ENCODE results near the gene EFCAB11.

Gene EFCAB11, protein sequence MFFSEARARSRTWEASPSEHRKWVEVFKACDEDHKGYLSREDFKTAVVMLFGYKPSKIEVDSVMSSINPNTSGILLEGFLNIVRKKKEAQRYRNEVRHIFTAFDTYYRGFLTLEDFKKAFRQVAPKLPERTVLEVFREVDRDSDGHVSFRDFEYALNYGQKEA

GRCh38 chr14:89954070-89955021 lies at the start of gene EFCAB11:
TSS of gene EFCAB11 (minus strand) at chr14:89954730. CDS start at chr14:89954660, 70 bp downstream.
- peak; percentile 93 for DNase-seq (ENCODE audit: low read depth)

DNA sequence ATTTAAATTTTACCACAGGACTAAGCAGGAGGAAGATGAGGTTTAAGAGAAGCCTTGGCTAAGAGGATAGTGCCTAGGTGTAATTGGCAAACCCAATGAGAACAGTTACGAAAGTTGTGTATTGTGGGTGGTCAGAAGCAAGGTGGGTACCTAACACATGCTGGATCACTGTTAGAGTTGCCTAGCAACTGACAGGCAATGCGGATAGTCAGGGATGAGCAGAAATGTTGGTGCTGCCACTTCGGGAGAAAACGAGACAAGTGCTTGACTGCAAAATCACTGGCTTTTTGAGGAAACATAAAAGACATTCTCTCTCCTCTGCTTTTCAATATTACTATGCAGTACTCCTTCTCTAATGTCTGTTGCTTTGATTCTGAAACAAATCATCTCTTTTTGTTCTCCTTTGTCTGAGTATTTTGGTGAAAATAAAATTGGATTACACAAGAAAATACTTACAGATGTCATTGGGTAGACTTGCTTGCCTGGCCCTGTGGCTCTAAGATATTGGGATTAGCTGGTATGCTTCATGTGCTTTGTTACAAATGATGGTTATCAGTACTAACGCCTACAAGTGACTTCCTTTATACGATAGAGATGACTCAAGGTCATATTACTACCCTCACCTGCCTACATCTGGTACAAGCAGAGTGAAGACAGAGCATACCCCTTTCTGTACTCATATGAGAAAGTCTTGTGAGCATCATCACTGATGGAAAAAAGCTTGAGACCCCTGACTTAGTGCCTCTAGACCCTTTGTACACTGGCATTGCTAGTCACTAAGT lies 49.2 kb upstream of the EFCAB11 start:
- DNase-seq (ENCODE audit: low read depth), result no peak

- DNase-seq (ENCODE audit: low read depth), result no peak
Observed at GRCh38 chr14:90000935-90001334, 46.4 kb upstream of the EFCAB11 start.

DNA sequence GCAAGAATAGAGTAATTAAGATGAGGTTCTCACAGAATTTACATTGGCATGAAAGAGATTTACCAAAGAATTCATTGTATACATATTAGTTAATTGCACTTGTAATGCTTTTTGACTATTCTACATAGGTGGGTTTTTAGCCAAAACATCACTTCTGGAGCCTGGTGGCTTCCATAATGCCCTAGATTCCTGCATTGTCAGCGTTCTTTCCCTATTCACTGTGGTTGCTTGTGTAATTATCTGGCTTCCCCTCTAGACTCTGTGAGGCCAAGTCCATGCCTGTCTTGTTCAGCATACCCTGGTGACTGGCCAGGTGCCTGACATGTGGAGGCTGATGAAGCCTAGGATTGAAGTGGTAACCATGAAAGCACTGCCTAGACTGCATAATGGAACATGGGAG lies 42.4 kb upstream of the EFCAB11 start:
- no peak for DNase-seq (ENCODE audit: low read depth)

GRCh38 chr14:89992273-89992672 lies 37.7 kb upstream of the EFCAB11 start:
- DNase-seq (ENCODE audit: low read depth), result no peak

- no peak for DNase-seq (ENCODE audit: low read depth)
Observed at GRCh38 chr14:89990623-89991275, 36.2 kb upstream of the EFCAB11 start.

DNA sequence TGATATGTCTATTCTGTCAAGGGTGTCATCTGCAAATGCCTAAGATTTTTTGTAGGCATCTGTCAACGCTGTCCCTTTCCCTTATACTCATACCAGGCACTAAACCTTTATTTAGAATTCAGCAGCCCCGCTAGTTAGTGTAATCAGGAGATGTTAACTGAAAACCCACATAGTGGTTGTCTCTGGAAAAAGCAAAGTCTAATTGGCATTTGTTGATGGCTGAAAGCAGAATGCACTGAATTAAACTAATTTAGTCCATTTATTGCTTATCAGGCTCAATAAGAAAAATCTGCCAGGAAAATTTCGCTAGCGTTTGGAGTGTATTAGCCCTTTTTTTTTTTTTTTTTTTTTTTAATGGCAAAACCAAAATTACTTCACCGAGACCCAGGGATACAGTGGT lies 35.7 kb upstream of the EFCAB11 start:
- no peak for DNase-seq (ENCODE audit: low read depth)

DNA sequence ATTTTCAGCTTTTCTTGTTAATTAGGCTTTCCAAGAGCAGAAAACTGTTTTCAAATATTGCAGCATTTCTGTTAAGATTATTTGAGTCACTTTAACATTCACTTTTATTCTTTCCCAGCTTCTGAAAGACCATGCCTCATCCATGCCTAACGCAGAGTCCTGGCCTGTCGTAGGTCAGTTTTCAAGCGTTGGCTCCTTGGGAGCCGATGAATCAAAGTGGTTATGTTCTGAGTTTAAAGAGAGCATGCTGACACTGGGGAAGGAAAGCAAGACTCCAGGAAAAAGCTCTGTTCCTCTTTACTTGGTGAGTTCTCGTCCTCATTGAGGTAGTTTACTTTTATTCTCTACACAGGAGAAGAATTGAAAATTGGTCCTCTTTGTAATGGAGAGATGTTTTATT lies 34.3 kb upstream of the EFCAB11 start:
- DNase-seq (ENCODE audit: low read depth), result no peak

DNA sequence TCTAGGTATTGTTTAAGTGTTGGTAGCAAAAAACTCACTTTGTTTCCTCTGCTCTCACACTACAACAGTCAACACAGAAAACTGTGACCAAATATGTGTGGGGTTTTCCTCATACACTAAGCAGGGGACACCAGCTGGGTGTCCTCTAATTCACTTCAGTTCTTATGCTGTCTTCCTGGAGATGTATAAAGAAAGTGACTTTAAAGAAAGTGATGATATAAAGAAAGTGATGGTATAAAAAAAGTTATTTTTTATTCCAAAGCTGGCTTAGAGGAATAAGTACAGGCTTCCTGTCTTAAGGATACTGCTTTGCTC lies 32.6 kb upstream of the EFCAB11 start:
- no peak for DNase-seq (ENCODE audit: low read depth)

GRCh38 chr14:89986462-89987160 lies 32.1 kb upstream of the EFCAB11 start:
- DNase-seq (ENCODE audit: low read depth), result no peak

GRCh38 chr14:89983375-89983774 lies 28.8 kb upstream of the EFCAB11 start:
- no peak for DNase-seq (ENCODE audit: low read depth)

GRCh38 chr14:89978656-89979055 lies 24.1 kb upstream of the EFCAB11 start:
- DNase-seq (ENCODE audit: low read depth), result no peak

- no peak for DNase-seq (ENCODE audit: low read depth)
Observed at GRCh38 chr14:89977668-89978067, 23.1 kb upstream of the EFCAB11 start.

- DNase-seq (ENCODE audit: low read depth), result no peak
Observed at GRCh38 chr14:89973234-89973823, 18.8 kb upstream of the EFCAB11 start.

DNA sequence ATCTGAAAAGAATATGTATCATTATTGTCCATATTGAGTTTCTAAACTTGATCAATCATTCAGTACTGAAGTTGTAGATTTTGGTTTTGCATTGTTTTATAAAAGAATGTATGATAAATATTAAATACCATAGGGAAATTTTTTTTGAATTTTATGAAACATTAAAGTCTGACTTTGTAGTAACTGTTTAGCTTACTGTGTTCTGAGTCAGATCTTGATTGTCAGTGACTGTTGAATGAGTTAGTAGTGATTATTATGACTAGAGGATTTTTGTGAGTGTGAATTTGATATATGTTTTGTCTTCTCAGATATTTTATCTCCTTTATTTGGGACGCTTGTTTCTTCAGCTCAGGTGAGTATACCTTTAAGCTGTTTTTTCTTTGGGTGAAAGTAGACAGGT lies 11.3 kb upstream of the EFCAB11 start:
- no peak for DNase-seq (ENCODE audit: low read depth)

DNA sequence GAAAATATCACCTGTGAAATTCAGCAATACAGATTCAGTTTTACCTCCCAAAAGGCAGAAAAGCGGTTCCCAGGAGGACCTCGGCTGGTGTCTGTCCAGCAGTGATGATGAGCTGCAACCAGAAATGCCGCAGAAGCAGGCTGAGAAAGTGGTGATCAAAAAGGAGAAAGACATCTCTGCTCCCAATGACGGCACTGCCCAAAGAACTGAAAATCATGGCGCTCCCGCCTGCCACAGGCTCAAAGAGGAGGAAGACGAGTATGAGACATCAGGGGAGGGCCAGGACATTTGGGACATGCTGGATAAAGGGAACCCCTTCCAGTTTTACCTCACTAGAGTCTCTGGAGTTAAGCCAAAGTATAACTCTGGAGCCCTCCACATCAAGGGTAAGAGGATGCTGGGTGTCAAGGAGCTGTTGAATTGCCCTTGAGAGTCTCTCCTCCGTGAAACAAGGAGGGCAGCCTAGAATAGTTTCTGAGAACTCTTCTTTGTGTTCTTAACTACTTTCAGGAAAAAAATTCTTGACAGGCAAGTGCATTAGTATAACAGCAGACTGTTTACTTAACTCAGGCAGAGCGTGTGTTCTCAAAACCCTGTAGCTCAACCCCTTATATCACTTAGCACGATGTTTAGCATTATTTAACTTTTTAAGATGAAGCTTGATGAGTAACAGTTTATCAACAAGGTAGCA lies 8.9 kb upstream of the EFCAB11 start:
- DNase-seq (ENCODE audit: low read depth), result no peak

DNA sequence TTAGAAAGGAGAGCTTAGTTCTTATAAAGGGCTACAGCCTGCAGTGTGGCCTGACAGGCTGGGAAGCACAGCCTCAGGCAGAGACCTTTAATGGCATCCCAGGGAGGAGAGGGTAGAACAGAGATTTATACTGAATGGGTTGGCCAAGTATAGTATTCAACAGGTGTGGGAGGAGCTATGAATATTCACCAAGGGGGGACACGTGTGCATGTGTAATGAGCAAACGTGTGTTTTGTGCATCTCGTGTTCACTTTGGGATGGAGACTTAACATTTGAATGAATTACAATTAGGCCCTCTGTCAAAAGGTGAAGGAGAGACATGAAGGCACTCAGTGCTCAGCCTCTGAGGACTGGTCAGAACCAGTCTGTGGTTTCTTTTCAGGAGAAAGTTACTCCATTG lies 6.4 kb upstream of the EFCAB11 start:
- no peak for DNase-seq (ENCODE audit: low read depth)

- no peak for DNase-seq (ENCODE audit: low read depth)
Observed at GRCh38 chr14:89959853-89960445, 5.4 kb upstream of the EFCAB11 start.

GRCh38 chr14:89958966-89959365 lies 4.4 kb upstream of the EFCAB11 start:
- DNase-seq (ENCODE audit: low read depth), result no peak

DNA sequence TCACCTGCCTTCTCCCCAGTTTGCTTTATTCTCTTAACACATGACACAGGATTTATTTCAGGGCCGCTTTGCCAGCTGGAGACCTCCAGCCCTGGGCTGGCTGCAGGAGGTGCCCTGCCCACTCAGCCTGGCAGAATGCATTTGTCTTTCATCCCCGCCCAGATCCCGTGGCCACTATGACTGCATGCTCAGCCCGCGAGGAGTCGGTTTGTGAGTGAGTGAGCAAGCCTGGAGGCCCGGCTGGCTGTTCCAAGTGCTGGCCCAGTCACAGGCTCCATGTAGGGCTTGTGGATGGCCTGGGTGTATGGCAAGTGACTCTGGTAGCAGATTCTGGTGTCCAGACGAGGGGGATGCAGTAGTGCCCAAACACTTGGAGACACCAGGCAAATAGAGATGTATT lies 3.3 kb upstream of the EFCAB11 start:
- DNase-seq (ENCODE audit: low read depth), result no peak
